Stimulated activated CD8-positive, alpha-beta memory T cell treated with anti-CD3 and anti-CD28 coated beads, Interleukin-15, amount 100 ng/mL, for 24 hours (primary cell): Measurements from ENCODE around the gene IZUMO4.
A peak's percentile ranks its signal among the peaks of the same experiment; 100 is the strongest.

Experiments used
- DNase-seq: peaks from one replicate; pipeline ENCODE4 v3.0.0-alpha.2; 2020; ENCODE audit warnings: low read depth

Gene IZUMO4

DNA sequence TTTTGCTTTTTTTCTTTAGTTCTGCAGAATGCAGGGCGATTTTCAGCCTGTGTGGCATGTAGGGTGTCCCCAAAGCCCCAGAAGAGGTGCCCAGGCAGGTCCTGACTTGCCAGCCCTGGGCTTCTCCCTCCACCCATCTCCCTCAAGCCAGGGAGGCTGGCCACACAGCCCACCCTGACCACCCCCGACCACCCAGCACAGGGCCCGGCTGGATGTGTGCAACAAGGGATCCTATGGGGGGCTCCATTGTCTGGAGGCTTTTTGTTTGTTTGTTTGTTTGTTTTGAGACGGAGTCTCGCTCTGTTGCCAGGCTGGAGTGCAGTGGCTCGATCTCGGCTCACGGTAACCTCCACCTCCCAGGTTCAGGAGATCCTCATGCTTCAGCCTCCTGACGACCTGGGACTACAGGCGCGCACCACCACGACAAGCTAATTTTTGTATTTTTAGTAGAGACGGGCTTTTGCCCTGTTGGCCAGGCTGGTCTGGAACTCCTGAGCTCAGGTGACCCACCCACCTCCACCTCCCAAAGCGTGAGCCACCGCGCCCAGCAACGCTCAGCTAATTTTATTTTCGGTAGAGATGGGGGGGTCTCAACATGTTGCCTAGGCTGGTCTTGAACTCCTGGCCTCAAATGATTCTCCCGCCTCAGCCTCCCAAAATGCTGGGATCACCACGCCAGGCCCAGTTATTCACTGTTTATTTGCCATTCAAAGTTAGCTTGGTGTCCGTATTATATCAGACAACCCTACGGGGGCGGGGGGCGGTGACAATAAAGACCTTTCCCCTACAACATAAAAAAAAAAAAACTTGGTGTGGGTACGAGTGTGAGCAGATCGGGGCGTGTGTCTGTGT is 37.9 kb upstream of the IZUMO4 start:
- no peak for DNase-seq

- no peak for DNase-seq
Measured at GRCh38 chr19:2059422-2060201, 37.1 kb upstream of the IZUMO4 start.

DNA sequence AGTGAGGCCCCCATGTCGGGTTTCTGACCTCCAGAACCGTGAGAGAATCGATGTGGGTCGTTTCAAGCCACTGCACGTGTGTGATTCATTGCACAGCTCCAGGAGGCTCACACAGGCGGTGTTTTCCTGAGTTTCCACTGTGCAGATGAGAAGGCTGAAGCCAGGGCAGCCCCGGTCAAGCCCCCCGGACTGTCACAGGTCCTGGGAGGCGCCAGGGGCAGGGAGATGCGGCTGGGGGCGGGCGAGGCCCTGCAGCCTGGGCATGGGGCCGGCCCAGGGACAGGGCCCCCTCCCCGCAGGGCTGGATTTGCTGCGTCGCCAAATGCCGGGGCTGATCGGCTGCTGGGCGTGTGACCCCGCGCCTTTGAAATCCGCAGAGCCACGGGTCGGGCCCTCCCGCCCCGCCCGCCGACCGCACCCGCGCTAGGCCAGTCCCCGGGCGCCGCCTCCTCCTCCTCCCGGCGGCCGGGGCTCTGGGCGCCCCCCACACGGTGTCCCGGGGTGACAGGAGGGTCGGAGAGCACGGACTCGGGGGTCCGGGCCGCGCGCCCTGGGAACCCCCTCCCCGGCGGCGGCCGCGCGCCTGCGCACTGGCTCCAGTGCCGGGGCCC is 35.7 kb upstream of the IZUMO4 start:
- DNase-seq = no peak

DNA sequence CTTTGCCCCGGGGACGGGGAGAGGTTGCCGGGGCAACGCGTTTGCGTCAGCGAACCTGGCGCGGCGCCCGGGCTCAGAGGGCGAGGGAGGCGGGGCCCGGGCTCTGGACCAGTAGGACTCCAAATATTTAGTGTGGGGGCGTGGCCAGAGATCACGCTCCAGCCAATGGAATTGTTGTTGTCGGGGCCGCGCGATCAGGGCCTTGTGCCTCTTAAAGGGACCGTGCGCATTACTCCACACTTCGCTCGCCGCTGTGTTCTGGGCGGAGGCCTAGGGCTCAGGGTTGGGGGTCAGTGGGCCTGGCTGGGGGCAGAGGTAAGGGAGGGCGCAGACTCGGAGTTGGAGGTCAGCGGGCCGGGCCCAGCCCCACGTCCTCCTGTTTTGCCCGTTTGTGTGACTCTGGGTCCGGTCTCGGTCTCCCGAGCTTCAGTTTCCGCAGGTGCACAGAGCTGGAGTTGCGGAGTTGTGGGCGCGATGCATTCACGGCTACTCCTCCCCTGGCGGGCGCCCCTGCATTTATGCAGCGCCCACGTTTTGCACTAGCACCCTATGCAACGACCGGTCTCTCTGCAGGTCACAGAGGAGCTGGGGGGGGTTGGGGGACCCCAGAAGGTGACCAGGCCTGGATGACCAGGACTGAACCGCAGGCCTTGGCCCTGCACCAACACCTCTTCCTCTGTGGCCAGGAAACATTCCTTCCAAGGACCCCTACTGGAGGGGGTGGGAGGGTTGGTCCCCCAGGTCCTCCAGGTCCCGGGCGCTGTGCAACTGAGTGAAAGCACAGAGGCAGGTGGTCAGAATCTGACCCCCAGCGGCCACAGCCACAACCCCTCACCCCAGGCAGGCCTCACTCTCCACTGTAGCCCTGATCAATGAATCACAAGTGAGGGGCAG is 35.0 kb upstream of the IZUMO4 start:
- DNase-seq = peak; percentile 100

GRCh38 chr19:2062389-2062729 is 34.4 kb upstream of the IZUMO4 start:
- no peak for DNase-seq

- DNase-seq = no peak
Measured at GRCh38 chr19:2062770-2063169, 33.9 kb upstream of the IZUMO4 start.

- no peak for DNase-seq
Measured at GRCh38 chr19:2063824-2064223, 32.9 kb upstream of the IZUMO4 start.

DNA sequence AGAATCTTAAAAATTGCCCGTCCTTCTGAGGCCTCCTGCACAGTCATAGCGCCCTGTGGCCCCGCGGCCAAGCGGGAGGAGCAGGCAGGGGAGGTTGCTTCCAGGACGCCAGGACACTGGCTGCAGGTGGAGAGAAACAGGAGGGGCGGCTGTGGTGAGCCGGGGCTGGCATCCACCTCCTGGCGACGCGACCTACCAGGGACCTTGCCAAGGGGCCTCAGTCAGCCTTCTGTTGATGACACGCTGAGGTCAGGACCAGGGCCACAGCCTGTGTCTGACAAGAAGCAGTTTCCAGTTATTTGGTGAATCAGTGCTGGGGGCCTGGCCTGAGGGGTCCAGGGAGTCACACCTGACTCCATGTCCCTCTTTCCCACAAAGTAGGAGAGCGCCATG is 32.3 kb upstream of the IZUMO4 start:
- DNase-seq = no peak

GRCh38 chr19:2064788-2065524 is 31.8 kb upstream of the IZUMO4 start:
- DNase-seq = no peak

GRCh38 chr19:2070436-2070827 is 26.3 kb upstream of the IZUMO4 start:
- DNase-seq = no peak

GRCh38 chr19:2070986-2071673 is 25.6 kb upstream of the IZUMO4 start:
- no peak for DNase-seq

- no peak for DNase-seq
Measured at GRCh38 chr19:2072757-2073551, 23.8 kb upstream of the IZUMO4 start.

GRCh38 chr19:2076526-2076944 is 20.2 kb upstream of the IZUMO4 start:
- no peak for DNase-seq

DNA sequence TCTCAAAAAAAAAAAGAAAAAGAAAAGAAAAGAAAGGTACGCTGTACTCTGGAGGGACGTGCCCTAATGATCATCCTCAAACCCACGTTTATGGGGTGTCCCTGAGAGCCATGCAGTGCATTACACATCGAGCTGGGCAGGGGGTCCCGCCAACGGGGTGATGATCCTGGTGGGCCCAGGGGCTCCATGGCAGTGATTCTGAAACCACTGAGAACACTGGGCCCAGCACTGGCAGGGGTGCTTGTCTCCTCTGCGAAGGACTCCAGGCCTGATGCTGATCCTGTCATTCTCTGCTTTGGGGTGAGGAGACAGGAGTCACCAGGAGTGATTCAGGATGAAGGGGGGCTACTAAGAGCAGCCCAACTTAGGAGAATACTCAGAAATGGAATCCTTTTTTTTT is 19.3 kb upstream of the IZUMO4 start:
- DNase-seq = no peak

DNA sequence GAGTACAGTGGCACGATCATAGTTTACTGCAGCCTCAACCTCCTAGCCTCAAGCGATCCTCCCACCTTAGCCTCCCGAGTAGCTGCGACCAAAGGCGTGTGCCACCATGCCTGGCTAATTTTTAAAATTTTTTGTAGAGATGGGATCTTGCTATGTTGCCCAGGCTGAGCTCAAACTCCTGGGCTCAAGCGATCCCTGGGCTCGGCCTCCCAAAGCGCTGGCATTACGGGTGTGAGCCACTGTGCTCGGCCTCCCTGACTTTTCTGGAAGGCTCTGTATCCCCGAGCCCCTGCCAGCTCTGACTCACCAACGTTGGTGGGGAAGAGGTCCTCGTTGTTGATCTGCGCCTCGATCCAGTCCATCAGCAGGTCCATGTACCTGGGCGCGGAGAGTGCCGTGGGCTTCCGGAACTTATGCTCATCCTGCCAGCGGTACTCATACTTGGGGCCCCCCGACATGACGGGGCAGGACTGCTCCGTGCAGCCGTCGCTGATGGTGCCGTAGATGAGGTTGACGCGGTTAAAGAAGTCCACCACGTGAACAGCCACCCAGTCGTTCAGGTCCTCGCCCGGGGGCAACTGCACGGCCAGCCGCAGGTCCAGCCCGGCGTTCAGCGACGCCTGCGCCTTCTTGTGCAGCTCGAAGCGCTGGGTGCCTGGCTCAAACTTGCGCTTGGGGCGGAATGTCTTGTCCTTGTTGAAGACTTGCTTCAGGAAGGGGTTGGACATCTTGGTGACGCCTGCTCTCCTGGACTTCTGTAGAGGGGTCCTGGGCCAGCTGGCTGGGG is 18.7 kb upstream of the IZUMO4 start:
- DNase-seq = no peak

DNA sequence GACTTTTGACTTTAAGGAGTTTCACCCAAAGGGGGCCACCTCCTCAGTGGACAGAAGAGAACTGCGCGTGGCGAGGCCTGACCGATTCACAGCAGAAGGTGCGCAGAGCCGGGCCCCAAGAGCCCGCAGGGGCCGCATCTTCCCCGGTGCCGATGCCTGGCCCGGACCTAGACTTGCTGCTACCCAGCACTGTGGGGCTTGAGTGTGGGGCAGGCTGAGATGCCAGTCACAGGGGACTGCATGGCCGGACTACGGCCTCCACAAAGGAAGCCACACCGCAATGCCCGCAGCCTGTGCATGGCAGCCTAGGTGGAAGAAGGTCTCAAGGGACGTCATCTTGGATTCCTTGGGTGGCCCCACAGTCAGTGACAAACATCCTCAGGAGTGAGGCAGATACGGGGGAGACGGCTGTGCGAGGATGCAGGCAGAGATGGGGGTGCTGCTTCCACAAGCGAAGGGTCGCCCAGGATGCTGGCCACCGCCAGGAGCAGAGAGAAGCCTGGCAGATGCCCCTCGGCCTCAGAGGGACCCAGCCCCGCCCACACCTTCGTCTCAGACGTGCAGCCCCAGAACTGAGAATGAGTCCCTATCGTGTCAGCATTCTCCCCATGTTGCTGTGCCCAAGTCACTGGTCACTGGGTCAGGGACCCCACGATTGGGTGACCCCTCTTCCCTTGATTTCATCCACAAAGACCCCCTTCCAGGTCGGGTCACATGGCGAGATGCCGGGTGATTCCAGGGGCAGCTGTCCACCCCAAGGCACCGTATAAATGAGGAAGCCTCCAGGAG is 17.4 kb upstream of the IZUMO4 start:
- no peak for DNase-seq

- no peak for DNase-seq
Measured at GRCh38 chr19:2079865-2080301, 16.8 kb upstream of the IZUMO4 start.

GRCh38 chr19:2080336-2080988 is 16.3 kb upstream of the IZUMO4 start:
- DNase-seq = no peak
